PC-3 (cell line): ENCODE measurements around the gene RARS1.

ENCODE experiments used
- CTCF ChIP-seq: fragments of 300-600 bp; sonication (generic); conservative IDR thresholded peaks from 2 replicates; pipeline ENCODE4 v1.5.1; 2017; ENCODE audit warnings: antibody characterized with exemption, low read depth, mild to moderate bottlenecking, low read length
- EZH2 ChIP-seq: fragments of 300-600 bp; sonication (generic); IDR thresholded peaks from one replicate; pipeline ENCODE4 v1.6.1; 2017; ENCODE audit warnings: antibody characterized with exemption, mild to moderate bottlenecking, low read length; ENCODE audit not compliant: unreplicated experiment
- EZH2phosphoT487 ChIP-seq: fragments of 300-600 bp; sonication (generic); IDR thresholded peaks from 2 replicates; pipeline ENCODE4 v1.6.1; 2018; ENCODE audit warnings: mild to moderate bottlenecking, antibody characterized with exemption, low read length, borderline replicate concordance

DNA sequence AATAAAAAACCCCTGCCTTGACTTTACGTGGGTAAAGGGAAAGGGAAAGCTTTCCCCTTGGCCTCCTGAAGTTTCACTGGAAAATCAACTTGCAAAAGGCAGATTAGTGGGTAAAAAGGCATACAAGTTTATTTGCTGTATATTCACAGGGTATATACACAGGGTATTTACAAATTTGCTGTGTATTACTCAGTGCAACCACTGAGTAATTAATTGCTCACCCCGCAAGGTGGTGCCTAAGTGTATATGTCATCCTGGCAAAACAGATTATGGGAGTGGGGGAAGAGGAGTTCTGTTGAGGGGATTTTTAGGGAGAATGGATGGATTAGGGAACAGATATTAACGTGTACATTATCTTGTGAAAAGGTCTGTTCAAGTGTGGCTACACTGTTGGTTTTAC lies 7.1 kb upstream of the RARS1 start:
- TF ChIP-seq CTCF (no peak), EZH2 (no peak), EZH2phosphoT487 (no peak)
